GM12878 (cell line): Measurements from ENCODE around the gene SLC39A11. TPM values are rescaled to one million over a fixed set of nuclear protein-coding genes. Genes with fewer than 3 reads are reported as not detected.

Experiments used
- ATAC-seq: fragments of 200-7000 bp; cut with Tn5 transposase; 3 replicates; pipeline ENCODE4 v1.9.1; 2020; ENCODE audit warnings: mild to moderate bottlenecking, moderate library complexity
- BruUV-seq: library from RNA; stranded (reverse); fragments of 400-500 nt; replicated peaks from 2 replicates; lab custom pipeline; 2021; lab: Mats Ljungman, UMichigan
- CTCF ChIA-PET: fragments of 300-600 bp; sonication (Branson Sonifier 250); formaldehyde crosslinking; extraction: SDS; loops from one replicate; lab custom pipeline; 2021; ENCODE audit warnings: inconsistent platforms; lab: Yijun Ruan, JAX
- POLR2A ChIA-PET: fragments of 350-600 bp; formaldehyde crosslinking; extraction: SDS; loops from one replicate; lab custom pipeline; 2021; ENCODE audit warnings: inconsistent platforms; lab: Charles Lee
- RAD21 ChIA-PET: fragments of 300-600 bp; sonication (Branson Sonifier 250); formaldehyde crosslinking; loops from one replicate; lab custom pipeline; 2023; ENCODE audit warnings: antibody characterized with exemption; ENCODE audit not compliant: unreplicated experiment; lab: Charles Lee
- SMC1A ChIA-PET: fragments of 300-600 bp; sonication (Branson Sonifier 250); formaldehyde crosslinking; loops from one replicate; lab custom pipeline; 2023; ENCODE audit not compliant: unreplicated experiment, uncharacterized antibody; lab: Charles Lee
- DNase-seq: peaks from one replicate; pipeline ENCODE4 v3.0.0-alpha.2; 2011; ENCODE audit warnings: low read depth, low spot score
- FAIRE-seq: peaks from 3 replicates; lab custom pipeline; 2011; peaks lifted over from hg19 to GRCh38; lab: Jason Lieb, UNC
- H2AFZ ChIP-seq: 2 replicates; pipeline ENCODE4 v1.6.0; 2011; ENCODE audit warnings: low read depth, low read length, control low read depth; ENCODE audit not compliant: control insufficient read depth
- H3K27ac ChIP-seq: 2 replicates; pipeline ENCODE4 v1.5.1; 2011; ENCODE audit warnings: control low read depth; ENCODE audit not compliant: control insufficient read depth, insufficient read depth
- H3K27me3 ChIP-seq, 2 experiments: replicated peaks in 1 of 2; 2 replicates each; pipeline versions ENCODE4 v1.6.0 to v1.6.1; 2011; ENCODE audit warnings: low read length in 1 of 2; ENCODE audit not compliant: control insufficient read depth in 2 of 2, insufficient read depth in 2 of 2
- H3K36me3 ChIP-seq, 2 experiments: 2 replicates each; pipeline ENCODE4 v1.5.1; 2011; ENCODE audit warnings: low read length in 1 of 2; ENCODE audit not compliant: control insufficient read depth in 2 of 2, insufficient read depth in 2 of 2
- H3K4me1 ChIP-seq: 2 replicates; pipeline ENCODE4 v1.6.1; 2011; ENCODE audit warnings: mild to moderate bottlenecking, low read length, moderate library complexity, mixed read lengths; ENCODE audit not compliant: control insufficient read depth, insufficient read depth
- H3K4me2 ChIP-seq: 2 replicates; pipeline ENCODE4 v1.6.0; 2011; ENCODE audit warnings: control low read depth; ENCODE audit not compliant: control insufficient read depth, insufficient read depth
- H3K4me3 ChIP-seq: fragments of 200-600 bp; sonication (generic); 2 replicates; pipeline ENCODE4 v1.5.1; 2016
- H3K79me2 ChIP-seq: 2 replicates; pipeline ENCODE4 v1.6.0; 2011; ENCODE audit warnings: low read length; ENCODE audit not compliant: control insufficient read depth, insufficient read depth
- H3K9ac ChIP-seq: 2 replicates; pipeline ENCODE4 v1.8.0; 2011; ENCODE audit warnings: low read length, control low read depth, mixed read lengths; ENCODE audit not compliant: control insufficient read depth, insufficient read depth
- H3K9me3 ChIP-seq: replicated peaks from 3 replicates; pipeline ENCODE4 v1.5.1; 2011; ENCODE audit warnings: mild to moderate bottlenecking, low read length; ENCODE audit not compliant: control insufficient read depth, insufficient read depth
- H4K20me1 ChIP-seq: 2 replicates; pipeline ENCODE4 v1.6.0; 2011; ENCODE audit not compliant: control insufficient read depth, insufficient read depth
- CHD2 ChIP-seq: IDR thresholded peaks from 2 replicates; pipeline ENCODE4 v1.6.1; 2011; ENCODE audit warnings: low read depth, low read length, improper control_type of control experiment, borderline replicate concordance
- CUX1 ChIP-seq: IDR thresholded peaks from 2 replicates; pipeline ENCODE4 v1.6.1; 2012; ENCODE audit warnings: improper control_type of control experiment, low read depth, low read length; ENCODE audit not compliant: insufficient replicate concordance
- IKZF2 ChIP-seq, 2 experiments: fragments of 450-650 bp; IDR thresholded peaks; 2 replicates each; pipeline ENCODE4 v1.6.1; 2017; ENCODE audit warnings: mild to moderate bottlenecking in 2 of 2, moderate library complexity in 2 of 2
- IRF3 ChIP-seq: fragments of 450-650 bp; IDR thresholded peaks from 2 replicates; pipeline ENCODE4 v1.6.1; 2014; ENCODE audit warnings: mild to moderate bottlenecking
- IRF5 ChIP-seq: fragments of 450-650 bp; IDR thresholded peaks from 2 replicates; pipeline ENCODE4 v1.6.1; 2017; ENCODE audit warnings: borderline replicate concordance
- NFYB ChIP-seq: IDR thresholded peaks from 2 replicates; pipeline ENCODE4 v1.6.1; 2011; ENCODE audit warnings: low read depth, mild to moderate bottlenecking, low read length, improper control_type of control experiment, moderate library complexity; ENCODE audit not compliant: insufficient read depth
- POLR2A ChIP-seq: IDR thresholded peaks from 2 replicates; pipeline ENCODE4 v1.6.1; 2011; ENCODE audit warnings: low read depth, mild to moderate bottlenecking, low read length
- POLR2AphosphoS5 ChIP-seq: IDR thresholded peaks from 2 replicates; pipeline ENCODE4 v1.6.1; 2011; ENCODE audit warnings: mild to moderate bottlenecking, low read length, inconsistent platforms
- SMAD5 ChIP-seq: IDR thresholded peaks from 2 replicates; pipeline ENCODE4 v1.6.1; 2016; ENCODE audit warnings: antibody characterized with exemption, low read depth
- SMC3 ChIP-seq: IDR thresholded peaks from 2 replicates; pipeline ENCODE4 v1.6.1; 2011; ENCODE audit warnings: low read length, improper control_type of control experiment, borderline replicate concordance
- WGBS: methylation state at CpG from one replicate; pipeline ENCODE4 v1.1.6; 2016; ENCODE audit warnings: low lambda C conversion rate; ENCODE audit not compliant: insufficient replicate concordance, insufficient coverage; ENCODE audit errors: missing lambda C conversion rate; 5-methylcytosine and 5-hydroxymethylcytosine counted together
- in situ Hi-C: fragments of 300-500 bp; cut with MboI; formaldehyde crosslinking; loops from 9 replicates; pipeline ENCODE4 v1.14.3; 2018; ENCODE audit warnings: mixed read lengths
- intact Hi-C: fragments of 100-400 bp; cut with micrococcal nuclease; formaldehyde crosslinking; loops from one replicate; pipeline ENCODE4 v1.14.2; 2022; ENCODE audit not compliant: unreplicated experiment
- polyA plus RNA-seq, 11 experiments: library from polyadenylated mRNA; depleted of rRNA in 4 of 11; unstranded in 6 of 11; stranded (reverse) in 5 of 11; fragments of >200 nt; fragmentation: Nextera tagmentation in 4 of 11; fragmentation: Illumina TruSeq in 1 of 11; extraction: Ambion mirVana in 4 of 11; extraction: Trizol in 1 of 11; gene quantifications; 1 replicate in 1 of 11; 2 replicates in 10 of 11; pipeline versions ENCODE4 v1.2.1 to v1.2.3, GENCODE V29; 2011 to 2016; ENCODE audit warnings: inconsistent platforms in 2 of 11, missing spikeins in 2 of 11, low read depth in 1 of 11
- total RNA-seq, 4 experiments: library from RNA; depleted of rRNA in 3 of 4; stranded (reverse); fragments of >200 nt in 3 of 4; fragmentation: Illumina TruSeq in 1 of 4; extraction: Trizol in 1 of 4; gene quantifications; 2 replicates each; pipeline versions ENCODE4 v1.2.1 to v1.2.3, GENCODE V29; 2013 to 2021
- TF ChIP-seq, protein P1 (sequence below): fragments of 450-650 bp; IDR thresholded peaks from 2 replicates; pipeline ENCODE4 v1.6.1; 2017; ENCODE audit warnings: mild to moderate bottlenecking, moderate library complexity
- TF ChIP-seq, protein P2 (sequence below): IDR thresholded peaks from 2 replicates; pipeline ENCODE4 v1.6.1; 2012; ENCODE audit warnings: low read depth, low read length, improper control_type of control experiment

Gene SLC39A11
- total and polyA plus RNA-seq, 10 of the 15 experiments (the other 5 are each of a cell fraction or from before 2014, with no cell fraction given): 8.6 to 23.8 (median 14.0) TPM

- no peaks in the 10 kb centered on the region for H3K36me3 ChIP-seq
- H2AFZ ChIP-seq: no peak overlapping the region
- H3K27me3 ChIP-seq: no peaks in the 10 kb centered on the region
- no peaks in the 10 kb centered on the region for H3K79me2 ChIP-seq
- ChIA-PET CTCF (no interaction called here), SMC1A (no interaction called here), RAD21 (no interaction called here), POLR2A (no interaction called here)
- H3K27ac ChIP-seq: no peak overlapping the region
- in situ Hi-C loops (no loop called here), intact Hi-C loops (no loop called here)
- no TSS peak for BruUV-seq
- DNase-seq (no peak), FAIRE-seq (no peak), ATAC-seq (no peak)
- no peaks in the 10 kb centered on the region for H4K20me1 ChIP-seq
- H3K9ac ChIP-seq: no peak overlapping the region
- H3K4me1 ChIP-seq: no peaks in the 10 kb centered on the region
- H3K9me3 ChIP-seq: peaks cover 6% of the 10 kb centered on the region; the same call in 1 of the 3 replicates
- WGBS: 84% methylated on average over 4 of the region's 6 CpGs
- H3K4me3 ChIP-seq: no peak overlapping the region
- H3K4me2 ChIP-seq: no peak overlapping the region
- TF ChIP-seq POLR2AphosphoS5: no peak
- no peak for TF ChIP-seq CUX1
- TF ChIP-seq SMAD5: no peak
- TF ChIP-seq IRF3: no peak
- no peak for TF ChIP-seq IRF5
- no peak for TF ChIP-seq IKZF2 (IDR thresholded peaks at IDR 0.05)
- TF ChIP-seq, protein P1, sequence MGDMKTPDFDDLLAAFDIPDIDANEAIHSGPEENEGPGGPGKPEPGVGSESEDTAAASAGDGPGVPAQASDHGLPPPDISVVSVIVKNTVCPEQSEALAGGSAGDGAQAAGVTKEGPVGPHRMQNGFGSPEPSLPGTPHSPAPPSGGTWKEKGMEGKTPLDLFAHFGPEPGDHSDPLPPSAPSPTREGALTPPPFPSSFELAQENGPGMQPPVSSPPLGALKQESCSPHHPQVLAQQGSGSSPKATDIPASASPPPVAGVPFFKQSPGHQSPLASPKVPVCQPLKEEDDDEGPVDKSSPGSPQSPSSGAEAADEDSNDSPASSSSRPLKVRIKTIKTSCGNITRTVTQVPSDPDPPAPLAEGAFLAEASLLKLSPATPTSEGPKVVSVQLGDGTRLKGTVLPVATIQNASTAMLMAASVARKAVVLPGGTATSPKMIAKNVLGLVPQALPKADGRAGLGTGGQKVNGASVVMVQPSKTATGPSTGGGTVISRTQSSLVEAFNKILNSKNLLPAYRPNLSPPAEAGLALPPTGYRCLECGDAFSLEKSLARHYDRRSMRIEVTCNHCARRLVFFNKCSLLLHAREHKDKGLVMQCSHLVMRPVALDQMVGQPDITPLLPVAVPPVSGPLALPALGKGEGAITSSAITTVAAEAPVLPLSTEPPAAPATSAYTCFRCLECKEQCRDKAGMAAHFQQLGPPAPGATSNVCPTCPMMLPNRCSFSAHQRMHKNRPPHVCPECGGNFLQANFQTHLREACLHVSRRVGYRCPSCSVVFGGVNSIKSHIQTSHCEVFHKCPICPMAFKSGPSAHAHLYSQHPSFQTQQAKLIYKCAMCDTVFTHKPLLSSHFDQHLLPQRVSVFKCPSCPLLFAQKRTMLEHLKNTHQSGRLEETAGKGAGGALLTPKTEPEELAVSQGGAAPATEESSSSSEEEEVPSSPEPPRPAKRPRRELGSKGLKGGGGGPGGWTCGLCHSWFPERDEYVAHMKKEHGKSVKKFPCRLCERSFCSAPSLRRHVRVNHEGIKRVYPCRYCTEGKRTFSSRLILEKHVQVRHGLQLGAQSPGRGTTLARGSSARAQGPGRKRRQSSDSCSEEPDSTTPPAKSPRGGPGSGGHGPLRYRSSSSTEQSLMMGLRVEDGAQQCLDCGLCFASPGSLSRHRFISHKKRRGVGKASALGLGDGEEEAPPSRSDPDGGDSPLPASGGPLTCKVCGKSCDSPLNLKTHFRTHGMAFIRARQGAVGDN: no peak
- no peak for TF ChIP-seq CHD2
- TF ChIP-seq SMC3: no peak
- TF ChIP-seq, protein P2, sequence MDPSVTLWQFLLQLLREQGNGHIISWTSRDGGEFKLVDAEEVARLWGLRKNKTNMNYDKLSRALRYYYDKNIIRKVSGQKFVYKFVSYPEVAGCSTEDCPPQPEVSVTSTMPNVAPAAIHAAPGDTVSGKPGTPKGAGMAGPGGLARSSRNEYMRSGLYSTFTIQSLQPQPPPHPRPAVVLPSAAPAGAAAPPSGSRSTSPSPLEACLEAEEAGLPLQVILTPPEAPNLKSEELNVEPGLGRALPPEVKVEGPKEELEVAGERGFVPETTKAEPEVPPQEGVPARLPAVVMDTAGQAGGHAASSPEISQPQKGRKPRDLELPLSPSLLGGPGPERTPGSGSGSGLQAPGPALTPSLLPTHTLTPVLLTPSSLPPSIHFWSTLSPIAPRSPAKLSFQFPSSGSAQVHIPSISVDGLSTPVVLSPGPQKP: no peak
- no peak for TF ChIP-seq POLR2A
- TF ChIP-seq NFYB: no peak
Observed at GRCh38 chr17:73141411-73141810, 48.9 kb upstream of the SLC39A11 start.
